ENCODE results near the gene ATAD3B.
"Not testable (repeated sequence)": the region's sequence is repeated elsewhere in the genome, so short reads cannot be mapped to it uniquely, and the experiment has no call there.

GRCh38 chr1:1495461-1495975 lies 24.0 kb downstream of the ATAD3B start:
- TF ChIP-seq CTCF (IDR thresholded peaks at IDR 0.05; ENCODE audit: low read depth, low read length); EZH2phosphoT487 (IDR thresholded peaks at IDR 0.05; ENCODE audit: low read depth): not testable (repeated sequence)
